Panc1 (cell line): ENCODE measurements around the gene ABHD12.

Experiments
- TF ChIP-seq, protein P1 (sequence below): fragments of 450-650 bp; IDR thresholded peaks from 2 replicates; pipeline ENCODE4 v1.5.1; 2017; ENCODE audit warnings: mild to moderate bottlenecking
- TF ChIP-seq, protein P2 (sequence below), 2 experiments: IDR thresholded peaks; 2 replicates each; pipeline ENCODE4 v1.6.1; 2011 to 2012; ENCODE audit warnings: low read depth in 2 of 2, control low read depth in 1 of 2, low read length in 1 of 2, mild to moderate bottlenecking in 1 of 2, moderate library complexity in 1 of 2; ENCODE audit not compliant: insufficient read depth in 1 of 2

DNA sequence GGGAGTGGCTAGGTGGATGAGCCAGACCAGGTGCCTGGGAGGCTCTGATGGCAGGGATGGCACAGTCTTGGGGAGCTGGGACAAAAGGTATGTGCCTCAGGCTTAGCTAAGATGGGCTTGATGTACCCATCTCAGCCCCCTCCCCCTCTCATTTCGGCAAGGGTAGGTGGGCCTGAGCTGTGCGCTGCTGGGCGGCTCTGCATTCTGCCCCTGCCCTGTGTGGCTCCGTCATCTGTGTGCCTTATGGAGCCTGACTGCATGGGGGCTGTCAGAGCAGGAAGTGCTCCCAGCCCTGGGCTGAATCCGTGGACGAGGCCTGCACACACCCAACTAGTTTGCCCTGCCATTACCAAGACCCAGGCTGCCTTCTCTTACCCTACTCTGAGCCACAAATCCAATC, 88.0 kb downstream of the ABHD12 start:
- TF ChIP-seq, protein P1, sequence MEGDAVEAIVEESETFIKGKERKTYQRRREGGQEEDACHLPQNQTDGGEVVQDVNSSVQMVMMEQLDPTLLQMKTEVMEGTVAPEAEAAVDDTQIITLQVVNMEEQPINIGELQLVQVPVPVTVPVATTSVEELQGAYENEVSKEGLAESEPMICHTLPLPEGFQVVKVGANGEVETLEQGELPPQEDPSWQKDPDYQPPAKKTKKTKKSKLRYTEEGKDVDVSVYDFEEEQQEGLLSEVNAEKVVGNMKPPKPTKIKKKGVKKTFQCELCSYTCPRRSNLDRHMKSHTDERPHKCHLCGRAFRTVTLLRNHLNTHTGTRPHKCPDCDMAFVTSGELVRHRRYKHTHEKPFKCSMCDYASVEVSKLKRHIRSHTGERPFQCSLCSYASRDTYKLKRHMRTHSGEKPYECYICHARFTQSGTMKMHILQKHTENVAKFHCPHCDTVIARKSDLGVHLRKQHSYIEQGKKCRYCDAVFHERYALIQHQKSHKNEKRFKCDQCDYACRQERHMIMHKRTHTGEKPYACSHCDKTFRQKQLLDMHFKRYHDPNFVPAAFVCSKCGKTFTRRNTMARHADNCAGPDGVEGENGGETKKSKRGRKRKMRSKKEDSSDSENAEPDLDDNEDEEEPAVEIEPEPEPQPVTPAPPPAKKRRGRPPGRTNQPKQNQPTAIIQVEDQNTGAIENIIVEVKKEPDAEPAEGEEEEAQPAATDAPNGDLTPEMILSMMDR = no peak
- TF ChIP-seq, protein P2, sequence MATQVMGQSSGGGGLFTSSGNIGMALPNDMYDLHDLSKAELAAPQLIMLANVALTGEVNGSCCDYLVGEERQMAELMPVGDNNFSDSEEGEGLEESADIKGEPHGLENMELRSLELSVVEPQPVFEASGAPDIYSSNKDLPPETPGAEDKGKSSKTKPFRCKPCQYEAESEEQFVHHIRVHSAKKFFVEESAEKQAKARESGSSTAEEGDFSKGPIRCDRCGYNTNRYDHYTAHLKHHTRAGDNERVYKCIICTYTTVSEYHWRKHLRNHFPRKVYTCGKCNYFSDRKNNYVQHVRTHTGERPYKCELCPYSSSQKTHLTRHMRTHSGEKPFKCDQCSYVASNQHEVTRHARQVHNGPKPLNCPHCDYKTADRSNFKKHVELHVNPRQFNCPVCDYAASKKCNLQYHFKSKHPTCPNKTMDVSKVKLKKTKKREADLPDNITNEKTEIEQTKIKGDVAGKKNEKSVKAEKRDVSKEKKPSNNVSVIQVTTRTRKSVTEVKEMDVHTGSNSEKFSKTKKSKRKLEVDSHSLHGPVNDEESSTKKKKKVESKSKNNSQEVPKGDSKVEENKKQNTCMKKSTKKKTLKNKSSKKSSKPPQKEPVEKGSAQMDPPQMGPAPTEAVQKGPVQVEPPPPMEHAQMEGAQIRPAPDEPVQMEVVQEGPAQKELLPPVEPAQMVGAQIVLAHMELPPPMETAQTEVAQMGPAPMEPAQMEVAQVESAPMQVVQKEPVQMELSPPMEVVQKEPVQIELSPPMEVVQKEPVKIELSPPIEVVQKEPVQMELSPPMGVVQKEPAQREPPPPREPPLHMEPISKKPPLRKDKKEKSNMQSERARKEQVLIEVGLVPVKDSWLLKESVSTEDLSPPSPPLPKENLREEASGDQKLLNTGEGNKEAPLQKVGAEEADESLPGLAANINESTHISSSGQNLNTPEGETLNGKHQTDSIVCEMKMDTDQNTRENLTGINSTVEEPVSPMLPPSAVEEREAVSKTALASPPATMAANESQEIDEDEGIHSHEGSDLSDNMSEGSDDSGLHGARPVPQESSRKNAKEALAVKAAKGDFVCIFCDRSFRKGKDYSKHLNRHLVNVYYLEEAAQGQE (IDR thresholded peaks at IDR 0.05; ENCODE audit: insufficient read depth in 1 of 2, low read depth in 2 of 2, low read length in 1 of 2) = no peak
